K562 treated with DMSO at 1 percent for 48 hours (cell line): ENCODE results near the gene TP53TG3E. TPM values are rescaled to one million over a fixed set of nuclear protein-coding genes. Genes with fewer than 3 reads are reported as not detected.

Source experiments
- total RNA-seq: library from RNA; unstranded; fragments of 300-600 nt; gene quantifications from 2 replicates; pipeline ENCODE4 v1.2.3, GENCODE V29; 2022; ENCODE audit warnings: low replicate concordance; ENCODE audit errors: extremely low read depth

TP53TG3E gene, protein sequence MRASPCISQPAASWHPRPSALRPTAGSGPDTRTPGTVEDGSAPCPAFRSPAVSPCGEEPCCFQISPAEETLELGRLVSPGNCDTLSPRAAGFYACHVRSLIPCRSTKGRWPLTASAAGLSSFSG
- total RNA-seq = not detected in 2 replicates

DNA sequence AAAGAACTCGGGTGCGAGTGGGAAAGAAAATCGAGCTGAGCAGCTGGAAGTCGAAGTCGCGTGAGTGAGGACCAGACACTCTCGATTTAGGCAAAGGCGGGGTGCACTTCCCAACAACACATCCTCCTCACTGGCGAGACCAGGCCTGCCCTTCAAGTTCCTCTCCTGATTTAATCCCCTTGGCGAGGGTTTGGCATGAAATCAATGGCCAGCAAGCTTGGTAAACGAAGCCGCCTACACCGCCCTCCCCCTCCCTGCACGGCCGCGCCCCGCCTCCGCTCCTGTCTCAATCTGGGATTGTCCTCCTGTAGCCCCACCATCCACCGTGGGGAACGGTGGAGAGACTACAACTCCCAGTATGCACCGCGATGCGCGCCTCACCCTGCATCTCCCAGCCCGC lies at the start of gene TP53TG3E:
Gene TP53TG3E, plus strand, starts transcription at position 301 of the 400 bp plus-strand sequence. Its CDS starts 68 bp downstream, at position 369.

Other genes starting within 250 kb of the TP53TG3E start
- gene TP53TG3C, start 110.1 kb upstream of the TP53TG3E start, total RNA-seq = not detected in 2 replicates
- not detected in 2 replicates for gene TP53TG3B, start 56.5 kb downstream of the TP53TG3E start, total RNA-seq
- gene TP53TG3F, start 155.3 kb downstream of the TP53TG3E start, total RNA-seq = not detected in 2 replicates